HG03342 (cell line): Measurements from ENCODE around the gene TSPAN33.

Experiments used
- ATAC-seq: cut with Tn5 transposase; IDR thresholded peaks from one replicate; pipeline ENCODE4 v1.9.1; 2021; ENCODE audit warnings: mild to moderate bottlenecking, moderate library complexity; ENCODE audit not compliant: unreplicated experiment

Gene TSPAN33

DNA sequence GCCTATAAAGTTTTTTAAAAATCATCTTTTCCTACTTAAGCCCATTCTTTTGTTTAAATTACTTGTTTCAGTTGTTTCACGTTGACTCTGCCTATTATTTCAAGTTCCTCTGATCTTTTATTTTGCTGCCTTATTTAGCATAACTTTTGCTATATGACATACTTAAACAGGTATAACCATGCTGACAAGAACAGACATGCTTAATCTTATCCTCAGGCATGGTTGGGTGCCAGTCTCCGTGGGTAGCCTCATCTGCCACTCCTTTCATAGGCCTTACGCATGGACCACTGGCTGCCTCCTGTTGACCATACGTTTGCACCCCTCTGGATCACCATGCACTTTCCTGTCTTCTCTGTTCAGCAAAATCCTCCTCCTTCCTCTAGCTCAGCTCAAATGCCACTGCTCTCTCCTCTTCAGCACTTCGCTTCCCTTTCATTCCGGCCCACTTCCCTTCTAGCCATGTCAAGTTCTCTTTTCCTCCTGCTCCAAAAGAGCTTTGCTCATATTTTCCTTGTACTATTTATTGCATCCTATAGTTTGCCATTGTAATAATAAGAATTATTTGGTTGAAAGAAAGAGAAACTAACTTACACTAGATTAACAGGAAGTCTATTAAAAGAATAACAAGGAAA lies 10.0 kb upstream of the TSPAN33 start:
- ATAC-seq: no peak

DNA sequence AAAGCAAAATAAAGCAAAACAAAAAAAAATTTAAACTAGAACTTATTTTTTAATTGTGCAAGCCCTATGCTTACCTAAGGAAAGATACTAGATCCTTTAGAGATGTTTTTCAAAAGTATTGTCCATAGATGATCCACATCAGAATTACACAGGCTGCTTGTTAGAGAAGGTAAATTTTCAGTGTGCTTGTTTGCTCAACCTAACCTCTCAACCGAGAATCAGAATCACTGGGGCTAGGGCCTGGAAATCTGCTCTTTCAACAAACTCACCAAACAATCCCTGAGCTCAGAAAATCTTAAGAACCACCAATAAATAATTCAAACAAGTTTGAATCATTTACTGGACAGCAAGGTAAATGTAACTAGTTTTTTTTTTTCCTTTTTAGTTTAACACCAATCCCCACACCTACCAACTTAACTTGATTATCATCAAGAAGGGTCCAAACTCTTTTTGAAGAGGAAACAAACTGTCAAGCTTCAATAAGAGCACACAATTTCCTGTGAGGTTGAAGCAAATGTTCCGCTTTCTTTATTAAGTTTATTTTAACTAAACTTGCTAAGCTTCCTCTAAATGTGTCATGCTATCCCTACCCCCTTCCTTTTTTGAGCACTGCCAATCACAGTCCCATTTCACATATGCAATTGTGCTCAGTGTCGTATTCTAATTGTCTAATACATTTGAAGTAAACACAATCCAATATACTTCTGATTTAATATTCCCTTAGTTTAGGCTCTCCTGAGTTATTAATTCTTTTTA lies 7.4 kb upstream of the TSPAN33 start:
- peak; percentile 70 for ATAC-seq

DNA sequence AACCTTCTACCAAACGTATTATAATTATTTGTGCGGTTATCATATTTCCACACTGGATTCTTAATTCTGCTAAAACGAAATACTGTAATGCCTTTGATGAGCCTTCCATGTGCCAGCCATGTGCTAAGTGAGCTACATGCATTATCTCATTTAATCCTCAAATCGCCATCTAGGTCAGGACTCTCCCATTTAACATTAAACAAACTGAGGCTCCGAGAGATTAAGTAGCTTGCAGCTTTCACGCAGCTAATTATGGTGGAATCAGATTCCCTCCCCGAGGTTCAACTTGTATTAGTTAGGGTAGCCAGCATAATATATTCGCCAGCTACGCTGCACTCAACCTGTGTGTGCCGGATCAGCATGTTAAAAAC lies 798 bp upstream of the TSPAN33 start:
- ATAC-seq: no peak

DNA sequence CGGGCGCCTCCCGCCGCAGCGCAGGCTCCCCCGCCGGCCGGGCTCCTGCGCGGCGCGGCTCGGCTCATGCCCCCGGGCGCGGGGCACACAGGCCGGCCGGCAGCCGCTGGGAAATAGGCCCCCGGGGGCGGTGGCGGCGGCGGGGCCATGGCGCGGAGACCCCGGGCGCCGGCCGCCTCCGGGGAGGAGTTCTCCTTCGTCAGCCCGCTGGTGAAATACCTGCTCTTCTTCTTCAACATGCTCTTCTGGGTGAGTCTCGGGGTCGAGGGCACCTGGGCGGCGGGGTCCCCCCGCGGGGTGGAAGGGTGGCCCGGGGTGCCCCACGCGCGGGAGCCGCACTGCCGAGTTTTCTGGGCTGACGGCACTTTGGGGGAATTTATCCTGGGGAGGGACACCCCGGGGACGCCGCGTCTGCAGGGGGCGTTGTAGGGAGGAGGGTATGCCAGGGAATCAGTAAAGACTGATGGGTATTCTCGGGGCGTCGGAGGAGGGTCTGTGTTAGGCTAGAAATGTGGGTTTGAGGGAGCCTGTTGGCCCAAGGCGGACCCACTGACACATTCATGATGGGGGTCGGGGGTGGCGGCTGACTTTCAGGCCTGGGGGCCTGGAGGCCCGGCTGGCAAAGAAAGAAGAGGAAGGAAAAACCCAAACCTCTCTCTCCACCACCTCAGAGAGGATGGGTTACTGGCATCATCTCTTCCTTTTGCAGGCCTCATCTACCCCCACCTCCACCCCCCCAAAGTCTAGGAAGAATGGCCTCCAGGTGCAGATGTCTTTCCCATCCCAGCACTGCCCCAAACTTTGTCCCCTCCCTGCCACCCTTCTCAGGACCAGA lies 544 bp downstream of the TSPAN33 start:
- ATAC-seq: peak; percentile 25

DNA sequence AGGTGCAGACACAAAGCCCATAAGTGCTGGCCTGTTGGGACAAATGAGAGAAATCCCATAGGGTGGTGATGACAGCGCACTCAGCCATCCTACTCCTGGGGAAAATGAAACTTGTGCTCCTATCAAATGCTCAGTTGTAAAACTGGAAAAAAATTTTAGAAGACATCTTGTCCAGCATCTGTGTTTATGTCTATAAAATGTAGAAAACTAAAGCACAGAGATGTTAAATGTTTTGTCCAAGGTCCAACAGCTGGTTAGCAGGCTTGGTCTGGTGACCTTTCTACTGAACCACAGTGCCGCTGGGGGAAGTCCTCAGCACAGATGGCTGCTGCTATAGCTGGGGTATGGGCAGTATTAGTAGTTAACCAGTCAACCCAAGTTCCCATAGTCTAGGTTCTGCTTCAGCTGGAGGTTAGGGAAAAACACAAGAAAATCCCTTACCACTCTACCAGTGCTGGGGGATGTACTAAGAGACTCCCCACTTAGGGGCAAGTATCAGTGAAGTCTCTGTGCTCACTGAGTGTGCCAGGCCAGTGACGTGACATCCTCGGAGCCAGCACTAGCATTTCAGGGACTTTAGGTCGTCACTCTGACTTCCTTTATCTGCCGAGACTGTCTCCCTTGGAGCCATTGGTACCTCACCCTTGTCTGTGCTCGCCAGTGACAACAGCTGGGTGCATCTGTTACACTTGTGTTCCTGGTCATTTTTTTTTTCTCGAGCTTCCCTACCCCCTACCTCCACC lies 1.9 kb downstream of the TSPAN33 start:
- ATAC-seq: peak; percentile 67

DNA sequence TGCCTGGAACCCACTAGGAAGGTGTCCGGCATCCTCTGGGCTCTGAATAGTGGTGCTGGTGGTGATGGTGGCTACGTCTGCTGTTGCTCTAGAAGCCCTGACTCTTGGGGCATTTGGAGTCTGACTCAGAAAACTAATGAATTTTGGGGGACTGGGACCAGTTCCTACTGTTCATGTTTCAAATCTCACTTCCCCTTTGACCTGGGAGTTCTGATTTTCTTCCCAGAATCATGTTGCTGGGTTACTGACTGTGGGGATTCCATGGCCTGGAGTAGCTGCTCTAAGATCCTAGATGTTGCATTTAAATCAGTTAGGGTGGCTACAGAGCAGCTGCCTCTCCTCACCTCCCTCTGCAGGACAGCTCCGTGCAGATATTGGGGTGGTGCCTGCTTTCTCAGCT lies 3.2 kb downstream of the TSPAN33 start:
- ATAC-seq: no peak

DNA sequence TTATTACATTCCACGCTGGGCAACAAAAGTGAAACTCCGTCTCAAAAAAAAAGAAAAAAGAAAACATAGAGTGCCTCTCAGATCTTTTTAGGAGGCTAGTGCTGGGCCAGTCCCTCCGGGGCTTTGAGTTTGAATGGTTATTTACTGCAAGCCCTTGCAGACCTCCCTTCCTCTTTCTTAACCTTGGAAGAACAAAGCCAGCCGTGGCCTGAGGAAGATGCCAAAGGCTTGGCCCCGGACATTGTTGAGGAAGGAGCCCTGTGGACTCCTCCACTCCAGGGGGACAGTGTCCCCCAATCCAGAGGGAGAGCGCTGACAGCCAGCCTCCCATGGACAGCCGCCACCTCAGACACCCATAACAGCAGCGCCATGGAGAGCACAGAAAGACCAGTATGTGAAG lies 5.0 kb downstream of the TSPAN33 start:
- ATAC-seq: no peak

DNA sequence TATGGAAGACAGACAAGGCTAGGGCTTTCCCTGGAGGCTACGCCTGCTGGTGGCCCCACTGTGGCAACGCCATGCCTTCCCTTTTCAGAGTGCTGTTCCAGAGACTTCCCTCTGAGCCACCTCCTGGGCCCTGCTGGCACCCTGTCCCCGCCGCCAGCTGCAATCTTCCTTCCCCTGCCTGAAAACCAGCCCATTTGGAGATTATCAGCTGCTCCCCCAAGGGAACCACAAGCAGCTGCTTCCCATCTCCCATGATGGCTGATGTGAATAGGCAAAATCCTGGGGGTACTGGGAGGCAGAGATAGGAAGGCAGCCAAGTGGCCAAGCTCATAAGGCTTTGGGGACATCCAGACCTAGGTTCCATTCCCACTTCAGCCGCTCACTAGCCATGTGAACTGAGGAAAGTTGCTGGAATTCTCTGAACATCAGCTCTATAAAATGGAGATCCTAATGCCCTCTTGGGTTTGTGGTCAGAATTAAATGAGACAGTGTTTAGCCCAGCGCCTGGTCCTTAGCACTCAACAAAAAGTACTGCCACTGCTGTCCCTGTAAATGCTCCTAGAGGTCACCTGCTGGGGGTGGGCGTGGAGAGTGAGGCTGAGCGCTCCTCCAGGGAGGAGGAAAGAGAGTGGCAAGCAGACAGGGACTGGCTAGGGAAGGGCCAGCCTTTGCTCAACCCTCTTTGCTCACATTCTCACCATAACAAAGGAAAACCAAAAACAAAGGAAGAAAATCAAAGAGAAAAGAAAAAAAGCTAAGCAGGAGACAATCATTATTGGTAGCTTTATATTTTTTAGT lies 5.9 kb downstream of the TSPAN33 start:
- no peak for ATAC-seq

DNA sequence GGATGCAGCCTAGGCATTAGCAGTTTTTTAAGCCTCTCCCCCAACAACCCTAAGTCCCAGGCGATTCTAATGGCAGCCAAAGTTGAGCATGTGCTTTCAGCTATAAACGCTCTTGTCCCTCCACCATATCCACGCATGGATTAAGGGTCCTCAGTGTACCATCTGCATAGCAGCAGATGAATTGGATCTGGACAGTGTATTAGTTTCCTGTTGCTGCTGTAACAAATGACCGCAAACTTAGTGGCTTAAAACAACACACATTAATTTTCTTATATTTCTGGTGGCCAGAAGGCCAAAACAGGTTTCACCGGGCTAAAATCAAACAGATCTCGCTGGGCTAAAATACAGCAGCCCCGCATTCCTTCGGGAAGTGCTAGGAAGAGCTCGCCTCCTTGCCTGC lies 13.1 kb downstream of the TSPAN33 start:
- no peak for ATAC-seq

DNA sequence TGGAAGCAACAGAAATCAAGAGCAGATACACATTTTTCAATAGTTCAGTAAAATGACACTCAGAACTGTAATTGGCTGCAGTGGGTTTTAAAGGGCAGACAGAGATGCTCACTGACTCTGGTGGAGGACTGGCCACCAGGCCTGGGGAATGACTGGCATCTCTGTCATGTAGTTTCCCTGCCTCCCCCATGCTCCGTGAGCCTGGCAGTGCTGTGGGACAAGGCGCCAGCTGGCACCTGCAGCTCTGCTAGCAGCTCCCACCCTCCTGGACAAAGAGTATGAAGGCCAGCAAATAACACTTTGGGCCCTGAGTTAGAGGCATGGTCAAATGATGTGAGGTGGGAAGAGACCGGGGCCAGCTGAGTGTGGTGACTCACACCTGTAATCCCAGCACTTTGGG lies 15.0 kb downstream of the TSPAN33 start:
- no peak for ATAC-seq

DNA sequence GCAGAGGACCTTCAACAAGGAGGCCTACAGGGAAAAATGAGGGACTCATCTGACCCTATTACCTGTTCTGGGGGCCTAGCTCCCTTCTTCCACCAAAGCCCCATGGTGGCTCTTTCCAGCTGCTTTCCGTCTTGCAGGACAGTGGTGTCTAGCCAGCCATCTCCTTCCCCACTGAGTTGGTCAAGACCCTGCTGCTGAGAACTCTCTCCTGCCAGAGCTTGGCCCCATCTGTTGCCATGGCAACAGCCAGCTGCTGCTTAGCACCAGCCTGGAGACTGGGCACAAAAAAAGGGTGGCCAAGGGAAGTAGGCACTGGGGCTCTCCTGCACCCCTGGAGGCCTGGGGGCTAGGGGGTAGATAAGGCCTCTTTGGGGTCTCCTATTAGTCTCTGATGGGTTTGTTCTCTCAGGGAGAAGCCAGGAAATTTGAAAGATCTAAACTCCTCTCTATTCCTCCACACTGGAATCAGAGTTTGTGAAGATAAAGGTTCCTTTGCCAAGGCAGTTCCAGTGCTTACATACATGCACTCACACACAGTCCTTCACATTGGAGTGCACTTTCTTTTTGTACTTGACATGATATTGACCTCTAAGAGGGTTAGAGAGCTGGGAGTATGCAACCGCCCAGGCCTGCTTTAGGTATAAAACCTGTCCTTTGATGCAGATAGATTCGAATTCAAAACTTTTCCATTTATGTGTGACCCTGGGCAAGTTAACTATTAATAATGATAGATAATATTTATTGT lies 15.8 kb downstream of the TSPAN33 start:
- no peak for ATAC-seq

DNA sequence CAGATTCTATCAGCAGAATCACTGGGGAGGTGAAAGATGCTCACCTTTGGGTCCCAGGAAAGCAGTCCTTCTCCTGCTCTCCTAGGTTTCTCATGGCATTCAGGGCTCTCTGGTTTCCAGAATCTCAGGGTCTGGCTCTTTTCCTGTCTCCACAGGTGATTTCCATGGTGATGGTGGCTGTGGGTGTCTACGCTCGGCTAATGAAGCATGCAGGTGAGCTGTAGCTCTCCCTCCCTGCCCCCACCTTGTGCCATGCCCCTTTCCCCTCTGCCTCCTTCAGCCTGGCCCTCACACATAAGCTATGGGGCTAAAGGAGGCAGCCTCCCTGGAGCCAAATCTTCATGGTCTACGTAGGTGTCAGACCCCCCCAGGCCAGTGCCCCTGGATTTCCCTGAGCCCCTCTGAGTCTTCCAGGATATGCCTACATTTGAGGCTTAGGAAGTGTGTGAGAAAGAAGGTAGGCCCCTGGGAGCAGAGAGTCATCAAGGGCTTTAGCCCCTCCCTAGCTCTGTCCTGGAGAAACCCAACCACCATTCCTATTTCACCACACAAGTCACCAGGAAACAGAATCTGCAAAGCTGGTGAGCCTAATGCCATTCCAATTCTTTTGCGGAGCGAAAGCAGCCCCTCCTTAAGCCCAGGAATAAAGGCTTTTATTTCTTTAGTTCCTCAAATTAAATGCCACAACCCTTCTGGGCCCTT lies 17.2 kb downstream of the TSPAN33 start:
- no peak for ATAC-seq

DNA sequence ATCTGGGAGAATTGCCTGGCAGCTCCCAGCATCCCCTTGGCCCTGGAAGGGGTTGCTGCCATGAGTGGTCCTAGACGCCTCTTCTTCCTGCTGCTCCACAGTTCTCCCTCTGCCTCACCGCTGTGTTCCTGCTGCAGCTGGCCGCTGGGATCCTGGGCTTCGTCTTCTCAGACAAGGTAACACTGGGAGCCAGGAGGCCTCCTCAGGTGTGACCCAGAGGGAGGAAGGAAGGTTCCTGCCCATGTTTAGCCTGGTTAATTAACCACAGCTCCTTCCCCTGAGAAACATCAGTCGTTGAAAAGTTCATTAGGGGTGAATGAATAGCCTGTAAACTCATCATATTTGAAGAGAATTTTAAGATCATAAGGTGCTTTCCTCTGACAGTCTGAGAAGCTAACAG lies 18.2 kb downstream of the TSPAN33 start:
- ATAC-seq: no peak

DNA sequence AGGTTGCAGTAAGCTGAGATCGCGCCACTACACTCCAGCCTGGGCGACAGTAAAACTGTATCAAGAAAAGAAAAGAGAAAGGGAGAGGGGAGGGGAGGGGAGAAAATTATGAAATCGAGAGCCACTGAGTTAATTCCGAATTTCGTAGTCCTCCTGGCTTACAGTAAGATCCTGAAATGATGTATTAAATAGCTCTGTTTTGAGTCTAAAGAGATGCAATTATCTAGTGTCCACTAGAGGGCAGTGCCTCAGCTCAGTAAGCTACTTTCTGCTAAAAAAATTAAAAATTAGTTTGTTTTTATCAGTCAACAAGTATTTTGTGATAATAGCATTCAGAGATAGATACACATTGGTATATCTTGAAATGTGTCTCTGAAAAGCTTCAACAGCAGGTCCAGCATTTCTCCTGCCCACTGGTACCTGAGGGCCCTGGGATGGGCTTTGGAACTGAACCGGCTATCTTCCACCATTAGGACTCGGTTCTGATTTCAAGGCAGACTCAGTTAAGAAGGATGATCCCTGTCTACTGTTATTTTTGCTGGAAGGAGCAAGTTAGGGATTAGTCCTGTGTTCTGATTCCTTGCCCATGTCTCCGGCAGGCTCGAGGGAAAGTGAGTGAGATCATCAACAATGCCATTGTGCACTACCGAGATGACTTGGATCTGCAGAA lies 19.5 kb downstream of the TSPAN33 start:
- no peak for ATAC-seq

DNA sequence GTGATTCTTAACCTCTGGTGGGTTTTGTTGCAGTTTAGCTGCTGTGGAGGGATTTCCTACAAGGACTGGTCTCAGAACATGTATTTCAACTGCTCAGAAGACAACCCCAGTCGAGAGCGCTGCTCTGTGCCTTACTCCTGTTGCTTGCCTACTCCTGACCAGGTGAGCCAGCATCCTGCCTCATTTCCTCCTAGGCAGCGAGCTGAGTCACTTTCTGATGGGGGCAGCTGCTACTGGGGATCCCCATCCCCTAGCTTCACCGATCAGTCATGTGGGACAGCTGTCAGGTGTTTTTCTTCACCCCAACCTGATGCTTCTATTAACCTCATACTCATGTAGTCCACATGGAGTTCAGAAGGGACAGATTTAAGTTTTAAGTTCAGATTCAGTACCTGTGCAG lies 22.2 kb downstream of the TSPAN33 start:
- peak; percentile 46 for ATAC-seq

DNA sequence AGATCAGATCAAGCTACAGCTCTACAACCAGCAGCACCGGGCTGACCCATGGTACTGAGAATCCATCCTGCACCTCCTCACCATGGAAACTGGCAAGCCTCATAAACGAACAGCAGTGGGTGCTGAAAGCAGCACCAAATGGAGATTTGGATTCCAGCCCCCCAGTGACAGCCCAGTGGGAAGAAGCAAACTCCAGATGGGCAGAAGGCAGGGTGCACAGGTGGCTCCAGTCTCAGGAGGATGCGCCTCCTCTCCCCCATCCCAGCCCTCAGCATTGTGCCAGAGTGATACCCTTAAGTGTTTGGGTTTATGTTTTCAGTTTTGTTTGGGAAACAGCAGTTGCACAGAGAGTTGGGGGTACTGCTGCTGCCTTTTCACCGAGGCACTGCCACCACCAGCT lies 23.3 kb downstream of the TSPAN33 start:
- ATAC-seq: no peak

DNA sequence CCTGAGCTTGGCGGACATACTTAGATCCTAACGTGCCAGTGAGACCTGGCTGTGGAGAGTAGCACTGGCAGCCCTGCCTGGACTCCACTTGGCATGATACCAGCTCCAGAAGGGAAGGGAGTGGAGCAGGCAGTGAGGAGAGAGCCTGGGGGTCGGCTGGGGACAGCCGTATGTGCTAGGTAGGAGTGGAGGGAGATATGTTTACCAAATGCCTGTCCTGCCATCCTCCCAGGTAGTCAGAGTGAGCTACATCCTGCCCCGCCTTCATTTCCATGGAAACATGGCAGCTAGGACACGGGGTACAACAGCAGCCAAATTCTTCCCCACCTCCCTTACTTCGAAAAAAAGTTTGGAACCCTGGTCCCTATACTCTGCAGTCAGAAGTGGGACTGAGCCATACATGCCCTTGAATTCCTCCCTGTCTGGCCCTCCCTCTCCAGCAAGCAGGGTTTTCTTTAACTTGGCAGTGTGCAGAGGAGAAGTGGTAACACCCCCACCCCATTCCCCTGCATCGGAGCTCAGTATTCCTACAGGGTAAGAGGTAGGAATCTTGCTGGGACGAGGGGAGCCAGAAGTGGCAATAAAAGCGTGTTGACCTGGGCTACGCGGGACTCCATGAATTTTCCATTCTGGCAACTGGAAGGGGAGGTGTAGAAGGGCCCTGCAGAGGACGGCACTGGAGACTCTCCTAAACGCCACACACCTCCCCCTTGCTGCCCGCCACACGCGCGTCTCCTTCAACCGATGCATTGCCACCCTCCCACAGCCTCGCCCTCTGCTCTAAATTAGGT lies 23.9 kb downstream of the TSPAN33 start:
- no peak for ATAC-seq

DNA sequence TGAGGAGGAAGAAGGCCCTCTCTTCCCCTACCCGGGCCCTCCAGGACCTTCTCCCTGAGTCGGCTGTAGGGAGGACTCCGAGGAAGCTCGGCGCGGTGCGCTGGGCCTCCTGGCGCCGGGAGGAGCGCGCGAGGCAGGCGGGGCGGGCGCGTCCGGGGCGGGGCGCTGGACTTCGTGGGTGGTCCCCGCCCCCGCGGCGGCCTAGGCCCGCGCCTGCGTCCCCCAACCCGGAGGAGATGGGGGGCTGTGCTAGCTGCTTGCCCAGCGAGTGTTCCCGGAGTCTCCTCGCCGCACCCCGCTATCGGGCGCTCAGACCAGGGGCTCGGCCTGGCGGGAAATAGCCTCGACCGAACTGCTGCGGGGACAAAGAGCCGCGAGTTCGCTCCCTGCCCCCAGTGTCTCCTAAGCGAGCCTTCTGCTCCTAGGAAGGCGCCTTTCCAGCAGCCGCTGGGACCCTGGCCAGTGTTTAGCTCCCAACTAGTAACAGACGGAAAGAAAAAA lies 24.7 kb downstream of the TSPAN33 start:
- ATAC-seq: peak; percentile 43
